Posterior vena cava (tissue), 2 donors: ENCODE measurements around the gene C1orf198. TPM values are rescaled to one million over a fixed set of nuclear protein-coding genes. Genes with fewer than 3 reads are reported as not detected.

Experiments used
- DNase-seq: peaks from one replicate; pipeline ENCODE4 v3.0.0-alpha.2; 2020; ENCODE audit warnings: low spot score
- intact Hi-C, 2 donors: fragments of 100-400 bp; cut with DNase I; formaldehyde crosslinking; loops; one replicate each; pipeline versions ENCODE4 v1.14.1 to v1.14.2; 2022 to 2023
- long read RNA-seq, 2 donors: library from polyadenylated mRNA; unstranded; transcript quantifications; one replicate each; pipeline ENCODE4 v2.0.0, GENCODE V29; 2020 to 2021
- total RNA-seq, 2 donors: library from RNA; stranded (reverse); fragmentation: NEBNext Ultra II Directional; extraction: Animal tissue kit (Norgen Biotek cat#: 25700); gene quantifications; one replicate each; pipeline ENCODE4 v1.2.1, GENCODE V29; 2021
- donor health status: DM: yes; HTN: yes; CAD: no.
- donor health status: DM: yes; HTN: yes; CAD: no.

C1orf198 gene
- total RNA-seq = 10 to 100 TPM; 79.5 to 98.4 TPM
- long read RNA-seq, donor 1, transcript C1orf198-201 (4 exons, 3,858 nt) = major isoform, 35 of 53 reads
- long read RNA-seq, donor 1, partial matches to known transcripts = 3 of 53 reads
- long read RNA-seq, donor 1, other reads (novel, unspliced or antisense) = 15 of 53 reads
- long read RNA-seq, donor 2, transcript C1orf198-201 (4 exons, 3,858 nt) = major isoform, 42 of 81 reads
- long read RNA-seq, donor 2, partial matches to known transcripts = 9 of 81 reads
- long read RNA-seq, donor 2, other reads (novel, unspliced or antisense) = 30 of 81 reads

- peak; percentile 89 for DNase-seq
- intact Hi-C loops = loop anchor here in 1 of 2 donors (5.0 to 10.0 kb wide), 3 partner anchors 41 to 63 kb away; no protein-coding TSS in a partner anchor
These were observed at the start of gene C1orf198 for GRCh38 chr1:230867903-230868735. Gene C1orf198, minus strand, starts transcription at chr1:230868521. Its CDS starts 9 bp downstream, at chr1:230868512.

- peak; percentile 84 for DNase-seq
- intact Hi-C loops = loop anchor here (1.0 to 10.0 kb wide), 3 partner anchors 53 to 120 kb away; partner anchors contain the start of gene C1orf198 (in 1 of the 2)
These were observed 49.2 kb upstream of the C1orf198 start for GRCh38 chr1:230917284-230918135.

GRCh38 chr1:230916587-230917283 is 48.4 kb upstream of the C1orf198 start:
- intact Hi-C loops = loop anchor here (1.0 to 10.0 kb wide), 4 partner anchors 33 to 119 kb away; partner anchors contain the start of gene C1orf198 (in 1 of the 2)
- DNase-seq = no peak

GRCh38 chr1:230915078-230915477 is 46.8 kb upstream of the C1orf198 start:
- intact Hi-C loops = loop anchor here (2.0 to 10.0 kb wide), 3 partner anchors 14 to 118 kb away; partner anchors contain the start of gene C1orf198 (in 1 of the 2)
- no peak for DNase-seq

- DNase-seq = no peak
- intact Hi-C loops = loop anchor here in 1 of 2 donors (10.0 kb wide), 1 partner anchor 49 kb away; the partner anchor contains the start of gene C1orf198
These were observed 45.2 kb upstream of the C1orf198 start for GRCh38 chr1:230913496-230913895.

- intact Hi-C loops = loop anchor here in 1 of 2 donors (10.0 kb wide), 1 partner anchor 46 kb away; the partner anchor contains the start of gene C1orf198
- no peak for DNase-seq
These were observed 42.4 kb upstream of the C1orf198 start for GRCh38 chr1:230910755-230911117.

GRCh38 chr1:230909974-230910754 is 41.8 kb upstream of the C1orf198 start:
- no peak for DNase-seq
- intact Hi-C loops = loop anchor here in 1 of 2 donors (10.0 kb wide), 1 partner anchor 45 kb away; the partner anchor contains the start of gene C1orf198

GRCh38 chr1:230907472-230908205 is 39.3 kb upstream of the C1orf198 start:
- DNase-seq = no peak

GRCh38 chr1:230906226-230906625 is 37.9 kb upstream of the C1orf198 start:
- intact Hi-C loops = no loop called here
- DNase-seq = no peak

More at GRCh38 chr1:230907472-230908205, 39.3 kb upstream of the C1orf198 start:
- intact Hi-C loops = no loop called here

- no peak for DNase-seq
- intact Hi-C loops = no loop called here
These were observed 37.4 kb upstream of the C1orf198 start for GRCh38 chr1:230905733-230906132.

GRCh38 chr1:230902349-230902923 is 34.1 kb upstream of the C1orf198 start:
- intact Hi-C loops = no loop called here
- no peak for DNase-seq

- intact Hi-C loops = no loop called here
- no peak for DNase-seq
These were observed 33.4 kb upstream of the C1orf198 start for GRCh38 chr1:230901671-230902070.

GRCh38 chr1:230900984-230901383 is 32.7 kb upstream of the C1orf198 start:
- intact Hi-C loops = no loop called here
- no peak for DNase-seq

- intact Hi-C loops = no loop called here
- DNase-seq = no peak
These were observed 31.5 kb upstream of the C1orf198 start for GRCh38 chr1:230899841-230900251.

GRCh38 chr1:230898748-230899147 is 30.4 kb upstream of the C1orf198 start:
- no peak for DNase-seq
- intact Hi-C loops = no loop called here

- intact Hi-C loops = no loop called here
- no peak for DNase-seq
These were observed 29.8 kb upstream of the C1orf198 start for GRCh38 chr1:230898144-230898543.

GRCh38 chr1:230896779-230897178 is 28.5 kb upstream of the C1orf198 start:
- intact Hi-C loops = no loop called here
- no peak for DNase-seq
